Suprapubic skin (tissue), 3 donors: Measurements from ENCODE around the gene KCNAB2.

Experiments
- CTCF ChIP-seq, 2 donors: fragments of 200-600 bp in 1 of 2; fragments of 450-650 bp in 1 of 2; sonication (generic) in 1 of 2; IDR thresholded peaks; one replicate each; pipeline ENCODE4 v1.5.1; 2016 to 2019; ENCODE audit warnings: antibody characterized with exemption in 2 of 2, mild to moderate bottlenecking in 1 of 2, moderate library complexity in 1 of 2
- POLR2A ChIP-seq, 2 donors: fragments of 450-650 bp; IDR thresholded peaks; one replicate each; pipeline ENCODE4 v1.6.1; 2017; ENCODE audit warnings: antibody characterized with exemption in 2 of 2, mild to moderate bottlenecking in 2 of 2, moderate library complexity in 2 of 2

GRCh38 chr1:6145396-6145750, 99.7 kb downstream of the KCNAB2 start:
- TF ChIP-seq POLR2A (IDR thresholded peaks at IDR 0.05) (no peak), CTCF (IDR thresholded peaks at IDR 0.05) (no peak)
